ENCODE results near the gene RCHY1.

DNA sequence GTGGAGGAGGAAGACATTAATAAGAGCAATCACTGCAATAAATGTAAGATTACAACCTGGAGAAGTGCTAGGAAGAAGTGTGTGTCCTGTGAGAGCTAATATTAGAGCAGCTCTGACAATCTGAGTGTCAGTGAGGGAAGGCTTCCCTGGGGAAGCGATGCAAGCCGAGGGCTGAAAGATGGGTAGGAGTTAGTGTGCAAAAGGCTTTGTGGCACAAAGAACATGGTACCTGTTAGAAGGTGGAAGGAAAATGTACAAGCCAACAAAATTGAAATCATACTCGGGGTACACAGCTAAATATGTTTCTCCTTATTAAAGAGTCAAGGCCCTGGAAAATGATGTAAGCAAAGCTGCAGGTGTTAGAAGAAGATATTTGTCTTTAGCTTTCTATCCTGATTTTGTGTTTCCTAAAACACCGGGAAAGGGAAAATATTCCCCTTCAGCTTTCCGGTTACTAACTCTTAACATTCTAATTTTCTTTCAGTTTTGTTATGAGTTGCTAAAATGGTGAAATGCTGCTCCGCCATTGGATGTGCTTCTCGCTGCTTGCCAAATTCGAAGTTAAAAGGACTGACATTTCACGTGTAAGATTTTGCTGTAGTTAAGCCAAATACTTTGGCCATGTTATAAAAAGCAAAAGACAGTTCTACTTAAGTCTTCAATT, 878 bp upstream of the RCHY1 start:
- TF ChIP-seq, protein P1, sequence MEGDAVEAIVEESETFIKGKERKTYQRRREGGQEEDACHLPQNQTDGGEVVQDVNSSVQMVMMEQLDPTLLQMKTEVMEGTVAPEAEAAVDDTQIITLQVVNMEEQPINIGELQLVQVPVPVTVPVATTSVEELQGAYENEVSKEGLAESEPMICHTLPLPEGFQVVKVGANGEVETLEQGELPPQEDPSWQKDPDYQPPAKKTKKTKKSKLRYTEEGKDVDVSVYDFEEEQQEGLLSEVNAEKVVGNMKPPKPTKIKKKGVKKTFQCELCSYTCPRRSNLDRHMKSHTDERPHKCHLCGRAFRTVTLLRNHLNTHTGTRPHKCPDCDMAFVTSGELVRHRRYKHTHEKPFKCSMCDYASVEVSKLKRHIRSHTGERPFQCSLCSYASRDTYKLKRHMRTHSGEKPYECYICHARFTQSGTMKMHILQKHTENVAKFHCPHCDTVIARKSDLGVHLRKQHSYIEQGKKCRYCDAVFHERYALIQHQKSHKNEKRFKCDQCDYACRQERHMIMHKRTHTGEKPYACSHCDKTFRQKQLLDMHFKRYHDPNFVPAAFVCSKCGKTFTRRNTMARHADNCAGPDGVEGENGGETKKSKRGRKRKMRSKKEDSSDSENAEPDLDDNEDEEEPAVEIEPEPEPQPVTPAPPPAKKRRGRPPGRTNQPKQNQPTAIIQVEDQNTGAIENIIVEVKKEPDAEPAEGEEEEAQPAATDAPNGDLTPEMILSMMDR (IDR thresholded peaks at IDR 0.05): no peak
- TF ChIP-seq ZFX (IDR thresholded peaks at IDR 0.05; ENCODE audit: borderline replicate concordance): no peak

Data from 22Rv1 (cell line).